Heart left ventricle (tissue), 16 donors: ENCODE data around the gene SYN1. TPM values are rescaled to one million over a fixed set of nuclear protein-coding genes. Genes with fewer than 3 reads are reported as not detected.

Experiments
- ATAC-seq, 4 donors: fragments of 200-7000 bp; cut with Tn5 transposase; one replicate each; pipeline ENCODE4 v1.9.1; 2020 to 2022; ENCODE audit warnings: moderate library complexity in 4 of 4, mild to moderate bottlenecking in 3 of 4, moderate number of reproducible peaks in 1 of 4
- DNase-seq, 5 donors: peaks; one replicate each; pipeline ENCODE4 v3.0.0-alpha.2; 2020
- H3K27ac ChIP-seq, 12 donors: fragments of 200-600 bp; sonication (generic) in 4 of 12; one replicate each; pipeline versions ENCODE4 v1.5.0 to v1.8.0; 2016 to 2022; ENCODE audit warnings: mild to moderate bottlenecking in 2 of 12
- H3K27me3 ChIP-seq, 9 donors: fragments of 200-600 bp; sonication (generic) in 2 of 9; one replicate each; pipeline versions ENCODE4 v1.5.1 to v1.8.0; 2016 to 2022; ENCODE audit warnings: mild to moderate bottlenecking in 3 of 9
- H3K36me3 ChIP-seq, 9 donors: fragments of 200-600 bp; sonication (generic) in 2 of 9; one replicate each; pipeline versions ENCODE4 v1.5.0 to v1.8.0; 2018 to 2022; ENCODE audit warnings: mild to moderate bottlenecking in 2 of 9
- H3K4me1 ChIP-seq, 12 donors: fragments of 200-600 bp; sonication (generic) in 4 of 12; one replicate each; pipeline versions ENCODE4 v1.5.0 to v1.8.0; 2016 to 2022; ENCODE audit warnings: mild to moderate bottlenecking in 3 of 12
- H3K4me3 ChIP-seq, 12 donors: fragments of 200-600 bp; sonication (generic) in 4 of 12; one replicate each; pipeline versions ENCODE4 v1.5.0 to v1.8.0; 2017 to 2022; ENCODE audit warnings: mild to moderate bottlenecking in 9 of 12, moderate library complexity in 4 of 12
- H3K9me3 ChIP-seq, 12 donors: fragments of 200-600 bp; sonication (generic) in 4 of 12; one replicate each; pipeline versions ENCODE4 v1.5.0 to v1.8.0; 2016 to 2022; ENCODE audit warnings: mild to moderate bottlenecking in 1 of 12
- CTCF ChIP-seq, 12 donors: fragments of 200-600 bp; sonication (generic) in 4 of 12; IDR thresholded peaks; one replicate each; pipeline versions ENCODE4 v1.5.0 to v1.8.0; 2018 to 2022; ENCODE audit warnings: antibody characterized with exemption in 12 of 12, mild to moderate bottlenecking in 5 of 12
- POLR2A ChIP-seq, 2 donors: fragments of 450-650 bp; IDR thresholded peaks; one replicate each; pipeline ENCODE4 v1.6.1; 2017; ENCODE audit warnings: antibody characterized with exemption in 2 of 2, mild to moderate bottlenecking in 2 of 2, moderate library complexity in 2 of 2
- WGBS, 4 donors: extraction: QIAGEN DNeasy Blood & Tissue Kit in 2 of 4; methylation state at CpG; one replicate each; pipeline versions ENCODE4 v1.1.5 to v1.1.7; 2013 to 2018; 5-methylcytosine and 5-hydroxymethylcytosine counted together
- intact Hi-C, 10 donors: fragments of 100-400 bp; cut with DNase I; formaldehyde crosslinking; loops; one replicate each; pipeline versions ENCODE4 v1.11.1 to v1.14.2; 2022
- polyA plus RNA-seq, 2 donors: library from polyadenylated mRNA; stranded (reverse); fragments of 200-250 nt; gene quantifications; one replicate each; pipeline ENCODE4 v1.2.3, GENCODE V29; 2013
- total RNA-seq, 9 donors: library from RNA; depleted of rRNA in 2 of 9; stranded (reverse); fragments of >200 nt in 2 of 9; fragmentation: NEBNext Ultra II Directional in 3 of 9; extraction: Animal tissue kit (Norgen Biotek cat#: 25700) in 3 of 9; gene quantifications; one replicate each; pipeline versions ENCODE4 v1.1.0 to v1.2.4, GENCODE V29; 2016 to 2023
- donor health status: ischemic (EF 13 %, LVEDD 7.1; RV severe dilation, severe dysfunction).
- donor health status: healthy with polysubstance abuse.
- donor health status: DM: no; HTN: yes; CAD: no.
- donor health status: DM: no; HTN: no; CAD: no.
- donor health status: ischemic (EF 25% LVEDD 6.9; RV normal size, moderate dysfunction).
- donor health status: ischemic (EF 25% LVEDD 5.7; RV mildly dilated, moderate dysfunction).
- donor health status: healthy.
- donor health status: DM: yes; HTN: yes; CAD: no.
- donor health status: ischemic (EF 35%, LVEDD 5.7; RV mildly dilated, moderate dysfunction).
- donor health status: nonischemic (EF 11% LVEDD 7.7; RV severe dilation, severe dysfunction).
- donor health status: DM: yes; HTN: yes; CAD: no.
- donor health status: PGD.
- donor health status: ischemic (EF 29% LVEDD 5.4; RV normal size, mild dysfunction).
- donor health status: nonischemic (EF 23%, LVEDD 6.1; RV moderate dilation, normal function).

The SYN1 gene
- total and polyA plus RNA-seq, 11 donors: 7.1 to 20.5 (median 11.3) TPM

GRCh38 chrX:47623540-47624027, 3.9 kb upstream of the SYN1 start:
- 0 to 38% (median 17%) methylated on average over 9 to 35 of the region's 35 CpGs for WGBS, 4 donors
- DNase-seq: peak; percentile 51 to 69 (median 61)
- peak overlapping the region in 7 of 12 donors; percentile 20 to 55 (median 35) for H3K4me3 ChIP-seq
- H3K9me3 ChIP-seq: no peaks in the 10 kb centered on the region
- TF ChIP-seq CTCF (IDR thresholded peaks at IDR 0.05) (no peak), POLR2A (IDR thresholded peaks at IDR 0.05) (no peak)
- peaks cover 0 to 9% (median 0%) of the 10 kb centered on the region in 9 donors for H3K27me3 ChIP-seq
- no peaks in the 10 kb centered on the region for H3K36me3 ChIP-seq
- intact Hi-C loops: loop anchor here in 1 of 10 donors (10.0 kb wide), 1 partner anchor 59 kb away; the partner anchor contains the start of gene ARAF
- H3K4me1 ChIP-seq: peaks cover 0 to 6% (median 0%) of the 10 kb centered on the region in 12 donors
- peak in 3 of 4 donors; percentile 65 to 83 (median 68) for ATAC-seq
- no peak overlapping the region for H3K27ac ChIP-seq

- H3K4me1 ChIP-seq: peaks cover 0 to 6% (median 0%) of the 10 kb centered on the region in 12 donors
- no peak for DNase-seq
- H3K9me3 ChIP-seq: no peaks in the 10 kb centered on the region
- peaks cover 0 to 14% (median 0%) of the 10 kb centered on the region in 9 donors for H3K27me3 ChIP-seq
- intact Hi-C loops: loop anchor here in 1 of 10 donors (10.0 kb wide), 1 partner anchor 57 kb away; the partner anchor contains the start of gene ARAF
- ATAC-seq: no peak
- no peak for TF ChIP-seq CTCF (IDR thresholded peaks at IDR 0.05)
- no peak for TF ChIP-seq POLR2A (IDR thresholded peaks at IDR 0.05)
- 71 to 86% (median 77%) methylated on average over 6 of the region's 6 CpGs for WGBS, 4 donors
- H3K36me3 ChIP-seq: no peaks in the 10 kb centered on the region
- H3K27ac ChIP-seq: no peak overlapping the region
- H3K4me3 ChIP-seq: no peak overlapping the region
Measured at GRCh38 chrX:47621851-47622250, 2.2 kb upstream of the SYN1 start.

- H3K27ac ChIP-seq: no peak overlapping the region
- H3K4me1 ChIP-seq: peaks cover 0 to 6% (median 0%) of the 10 kb centered on the region in 12 donors
- ATAC-seq (no peak), DNase-seq (no peak)
- peaks cover 0 to 14% (median 0%) of the 10 kb centered on the region in 9 donors for H3K27me3 ChIP-seq
- no peaks in the 10 kb centered on the region for H3K36me3 ChIP-seq
- WGBS, 4 donors: 50 to 67% (median 53%) methylated on average over 9 of the region's 9 CpGs
- no peaks in the 10 kb centered on the region for H3K9me3 ChIP-seq
- no peak overlapping the region for H3K4me3 ChIP-seq
- TF ChIP-seq POLR2A (IDR thresholded peaks at IDR 0.05): no peak
- TF ChIP-seq CTCF (IDR thresholded peaks at IDR 0.05): no peak
- intact Hi-C loops: loop anchor here in 1 of 10 donors (10.0 kb wide), 1 partner anchor 55 kb away; the partner anchor contains the start of gene ARAF
Measured at GRCh38 chrX:47620303-47620685, 637 bp upstream of the SYN1 start.

GRCh38 chrX:47618923-47619485, 653 bp downstream of the SYN1 start:
- TF ChIP-seq POLR2A (IDR thresholded peaks at IDR 0.05) (no peak), CTCF (IDR thresholded peaks at IDR 0.05) (no peak)
- DNase-seq (no peak), ATAC-seq (no peak)
- no peaks in the 10 kb centered on the region for H3K9me3 ChIP-seq
- peaks cover 0 to 14% (median 0%) of the 10 kb centered on the region in 9 donors for H3K27me3 ChIP-seq
- H3K4me3 ChIP-seq: peak overlapping the region in 8 of 12 donors; percentile 33 to 60 (median 46)
- 27 to 57% (median 43%) methylated on average over 20 to 32 of the region's 32 CpGs for WGBS, 4 donors
- H3K36me3 ChIP-seq: no peaks in the 10 kb centered on the region
- H3K27ac ChIP-seq: no peak overlapping the region
- peaks cover 0 to 6% (median 0%) of the 10 kb centered on the region in 12 donors for H3K4me1 ChIP-seq
- intact Hi-C loops: loop anchor here in 2 of 10 donors (5.0 to 10.0 kb wide), 2 partner anchors 37 to 54 kb away; partner anchors contain the start of genes ARAF (in 1 of the 2) and TIMP1 (in 1 of the 2)
